ENCODE measurements around the gene PTPRD.

The PTPRD gene

DNA sequence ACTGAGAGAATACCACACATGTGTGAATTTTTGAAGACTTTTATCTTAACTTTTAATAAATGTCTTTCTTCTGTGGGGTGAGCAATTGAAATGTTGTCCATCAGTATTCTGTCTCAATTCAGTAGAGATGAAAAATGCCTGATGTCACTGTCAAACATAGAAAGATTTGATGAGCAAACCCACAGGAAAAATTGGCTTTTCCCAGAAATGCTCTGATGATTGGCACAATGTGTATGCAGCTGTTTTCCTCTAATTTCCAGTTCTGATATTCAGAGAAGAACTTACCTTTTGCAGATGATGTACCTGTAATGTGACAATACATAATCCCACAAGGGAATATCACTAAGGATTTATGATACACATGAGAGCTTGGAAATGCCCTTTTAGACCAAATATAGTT is 340.0 kb downstream of the PTPRD start:
- in situ Hi-C loops (cut with MboI; ENCODE audit: low sequenced_read_pairs), result no loop called here

DNA sequence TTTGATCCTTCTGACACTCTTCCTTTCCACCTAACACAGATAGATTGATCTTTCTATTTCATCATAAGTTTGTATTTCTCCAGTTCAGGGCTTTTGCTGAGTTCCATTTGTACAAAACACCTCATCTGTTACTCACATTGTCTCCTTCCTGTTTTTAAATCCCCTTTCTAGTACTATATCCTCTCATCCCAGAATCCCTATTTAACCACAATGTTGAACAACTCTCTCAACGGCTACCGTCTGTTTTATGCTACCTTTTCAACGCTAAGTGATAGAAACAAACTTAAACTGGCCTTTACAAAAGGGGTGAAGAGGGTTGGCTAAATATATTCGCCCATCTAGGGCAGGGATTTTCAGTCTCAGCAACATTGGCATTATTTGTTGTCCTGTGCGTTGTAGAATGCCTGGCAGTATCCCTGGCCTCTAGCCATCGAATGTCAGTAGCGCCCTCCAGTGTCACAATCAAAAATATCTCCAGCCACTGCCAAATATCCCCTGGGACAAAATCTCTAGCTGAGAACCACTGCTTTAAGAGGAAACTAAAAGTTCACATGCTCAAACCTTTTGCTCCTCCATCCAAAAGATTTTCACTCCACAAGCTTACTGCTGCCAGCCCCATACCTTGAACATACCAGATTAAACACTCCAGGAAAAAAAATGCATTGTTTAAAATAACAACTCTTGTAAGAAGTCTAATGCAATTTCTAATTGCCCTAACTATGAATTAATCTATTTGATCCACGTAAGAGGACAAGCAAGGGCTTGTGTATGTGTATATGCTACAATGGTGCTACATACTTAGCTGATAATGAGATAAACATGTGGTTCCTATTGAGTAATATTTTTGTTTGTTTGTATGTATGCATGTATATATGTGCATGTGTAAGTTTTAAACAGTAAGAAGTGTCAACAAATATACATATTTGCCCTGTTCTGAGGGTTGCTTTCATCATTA is 344.0 kb downstream of the PTPRD start:
- in situ Hi-C loops (cut with MboI; ENCODE audit: low sequenced_read_pairs), result no loop called here

DNA sequence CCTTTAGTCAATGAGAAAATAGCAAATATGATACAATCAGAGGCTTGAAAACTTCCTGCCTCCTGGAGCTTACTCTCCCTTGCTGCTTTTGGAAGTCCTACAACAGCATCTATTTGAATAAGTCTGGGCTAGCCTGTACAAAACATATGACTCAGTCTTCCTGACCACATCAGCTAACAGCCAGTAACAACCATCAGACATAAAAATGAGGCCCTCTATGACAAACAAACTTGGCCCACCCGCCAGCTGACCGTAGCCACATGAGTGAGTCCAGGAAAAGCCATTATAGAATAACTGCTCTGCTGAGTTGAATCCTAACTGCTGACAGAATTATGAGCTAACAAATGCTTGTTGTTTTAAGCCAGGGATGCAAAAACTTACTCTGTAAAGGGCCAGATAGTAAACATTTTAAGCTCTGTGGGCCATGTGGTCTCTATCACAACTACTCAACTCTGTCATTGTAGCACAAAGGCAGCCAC is 347.6 kb downstream of the PTPRD start:
- in situ Hi-C loops (cut with MboI; ENCODE audit: low sequenced_read_pairs), result no loop called here

DNA sequence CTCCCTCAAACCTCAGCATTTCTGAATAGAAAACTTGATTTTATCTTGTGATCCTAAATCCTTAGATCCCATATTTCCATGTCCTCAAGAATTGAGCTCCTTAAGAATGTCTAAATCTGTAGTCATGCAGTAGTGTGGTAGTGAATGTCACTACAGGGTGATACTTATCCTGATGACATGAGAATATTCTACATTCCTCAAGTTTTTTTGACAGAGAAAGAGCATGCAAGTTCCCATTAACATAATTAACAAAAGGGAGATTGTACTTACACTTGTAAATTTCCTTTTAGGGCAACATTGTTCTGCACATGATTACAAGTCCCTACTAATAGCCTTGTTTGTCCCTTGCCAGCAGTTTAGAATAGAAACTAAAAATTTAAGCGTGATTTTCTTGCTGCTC is 352.3 kb downstream of the PTPRD start:
- in situ Hi-C loops (cut with MboI; ENCODE audit: low sequenced_read_pairs), result no loop called here

DNA sequence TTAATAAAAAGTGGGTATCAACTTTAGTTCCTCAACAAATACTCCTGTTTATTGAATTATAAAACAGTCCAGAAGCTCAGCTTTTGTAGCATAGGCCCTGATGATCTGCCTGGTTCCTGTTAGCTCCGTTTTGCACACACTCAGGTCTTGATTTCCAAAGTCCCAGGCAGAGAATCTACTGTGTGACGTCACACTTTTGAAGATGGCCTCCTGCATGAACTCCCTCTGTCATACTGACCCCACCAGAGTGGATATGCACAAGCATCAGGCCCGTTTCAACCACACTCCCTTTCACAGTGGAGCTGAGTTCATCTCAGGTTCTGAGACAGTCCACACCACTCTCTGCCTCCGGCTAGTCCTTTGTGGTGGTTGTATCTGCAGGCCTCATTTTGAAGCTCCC is 353.1 kb downstream of the PTPRD start:
- in situ Hi-C loops (cut with MboI; ENCODE audit: low sequenced_read_pairs), result no loop called here

DNA sequence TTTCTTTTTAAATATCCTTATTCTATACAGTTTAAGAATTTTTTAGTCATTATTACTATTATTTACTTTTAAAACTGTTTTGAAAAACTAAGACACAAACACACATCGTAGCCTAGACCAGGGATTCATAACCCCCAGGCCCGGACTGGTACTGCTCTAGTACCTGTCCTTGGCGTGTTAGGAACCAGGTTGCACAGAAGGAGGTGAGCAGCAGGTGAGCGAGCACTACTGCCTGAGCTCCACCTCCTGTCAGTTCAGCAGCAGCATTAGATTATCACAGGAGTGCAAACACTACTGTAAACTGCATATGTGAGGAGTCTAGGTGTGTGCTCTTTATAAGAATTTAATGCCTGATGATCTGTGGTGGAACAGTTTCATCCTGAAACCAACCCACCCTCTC is 357.0 kb downstream of the PTPRD start:
- in situ Hi-C loops (cut with MboI; ENCODE audit: low sequenced_read_pairs), result no loop called here

DNA sequence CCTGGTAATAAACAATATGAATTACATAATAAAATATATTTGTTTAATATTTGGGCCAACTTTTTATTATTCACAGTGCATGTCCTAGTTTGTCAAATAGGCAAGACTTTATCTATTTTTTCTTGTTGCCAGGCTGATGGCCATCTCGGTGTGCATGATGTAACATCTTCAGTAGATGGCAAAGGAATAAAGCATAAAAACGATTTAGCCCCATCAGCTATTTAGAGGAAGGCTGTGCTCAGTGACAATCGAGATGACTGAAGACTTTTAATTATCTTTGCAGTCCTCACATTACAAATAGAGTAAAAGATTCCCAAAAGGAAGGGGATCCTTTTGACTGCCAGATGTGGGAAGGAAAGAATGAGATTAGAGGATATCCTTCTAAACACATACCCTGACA is 358.5 kb downstream of the PTPRD start:
- in situ Hi-C loops (cut with MboI; ENCODE audit: low sequenced_read_pairs), result no loop called here

DNA sequence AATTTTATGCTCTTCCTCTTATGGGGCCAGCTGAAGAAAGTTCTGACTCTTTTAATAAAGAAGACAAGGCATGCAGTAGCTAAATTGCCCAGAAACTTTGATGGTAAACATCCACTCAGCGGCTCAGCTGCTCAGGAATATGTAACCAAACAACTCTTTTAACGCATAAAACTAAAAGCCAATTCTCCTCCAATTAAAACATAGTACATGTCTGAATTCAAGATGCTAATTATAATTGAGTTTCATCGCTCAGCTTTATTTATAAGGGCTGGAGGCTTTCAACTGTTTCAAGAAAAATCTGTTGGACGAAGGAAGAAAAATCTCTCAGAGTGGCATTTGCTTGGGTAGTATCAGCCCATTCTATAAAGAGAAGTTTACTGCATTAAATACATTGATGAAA is 359.5 kb downstream of the PTPRD start:
- in situ Hi-C loops (cut with MboI; ENCODE audit: low sequenced_read_pairs), result no loop called here

DNA sequence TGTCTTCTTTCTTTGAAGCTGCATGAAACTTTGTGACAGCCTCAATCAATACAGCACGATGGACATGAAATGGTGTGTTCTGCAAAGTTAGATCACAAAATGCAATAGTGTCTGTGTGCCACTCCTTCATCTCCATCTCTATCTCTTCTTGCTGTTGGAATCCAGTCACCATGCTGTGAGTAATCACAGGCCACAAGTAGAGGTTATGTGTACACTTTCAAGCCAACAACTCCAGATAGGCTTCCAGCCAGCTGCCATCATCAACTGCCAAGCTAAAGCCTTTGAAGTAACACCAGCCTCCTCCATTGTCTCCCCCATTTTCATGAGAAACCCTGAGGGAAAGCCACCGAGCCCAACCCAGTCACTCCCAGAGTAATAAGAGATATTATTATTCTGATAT is 360.6 kb downstream of the PTPRD start:
- in situ Hi-C loops (cut with MboI; ENCODE audit: low sequenced_read_pairs), result no loop called here

DNA sequence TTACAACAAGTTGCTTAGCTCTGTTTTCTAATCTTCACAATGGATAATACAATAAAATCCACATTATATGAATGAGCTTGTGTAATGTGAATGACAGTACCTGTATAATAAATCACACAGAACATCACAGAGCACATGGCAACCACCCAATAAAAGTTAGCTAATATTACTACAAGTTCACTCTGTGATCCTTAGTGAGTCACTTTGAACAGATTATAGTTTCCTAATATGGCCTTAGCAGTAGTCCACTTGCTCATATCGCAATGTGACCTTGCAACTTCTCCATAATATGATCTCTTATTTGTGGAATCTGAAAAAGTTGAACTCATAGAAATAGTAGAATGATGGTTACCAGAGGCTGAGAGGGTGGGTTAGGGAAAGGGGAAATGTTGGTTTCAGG is 361.3 kb downstream of the PTPRD start:
- in situ Hi-C loops (cut with MboI; ENCODE audit: low sequenced_read_pairs), result no loop called here

DNA sequence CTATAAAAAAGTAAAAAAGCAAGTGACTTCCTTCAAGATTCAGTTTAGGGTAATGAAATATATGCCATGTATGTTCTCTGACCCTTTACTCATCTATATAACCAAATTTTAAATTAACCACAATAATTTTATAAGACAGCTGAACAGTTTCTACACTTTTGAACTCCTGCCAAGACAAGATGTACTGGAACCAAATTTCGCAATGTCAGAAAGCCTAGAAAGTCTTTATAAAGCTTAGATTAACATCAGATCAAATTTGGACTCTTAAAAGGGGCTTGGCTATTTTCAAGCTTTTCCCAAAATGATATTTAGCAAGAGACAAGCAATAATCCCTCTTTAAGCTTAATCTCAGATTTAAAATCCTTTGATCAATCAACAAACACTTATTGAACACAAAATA is 362.6 kb downstream of the PTPRD start:
- in situ Hi-C loops (cut with MboI; ENCODE audit: low sequenced_read_pairs), result no loop called here

DNA sequence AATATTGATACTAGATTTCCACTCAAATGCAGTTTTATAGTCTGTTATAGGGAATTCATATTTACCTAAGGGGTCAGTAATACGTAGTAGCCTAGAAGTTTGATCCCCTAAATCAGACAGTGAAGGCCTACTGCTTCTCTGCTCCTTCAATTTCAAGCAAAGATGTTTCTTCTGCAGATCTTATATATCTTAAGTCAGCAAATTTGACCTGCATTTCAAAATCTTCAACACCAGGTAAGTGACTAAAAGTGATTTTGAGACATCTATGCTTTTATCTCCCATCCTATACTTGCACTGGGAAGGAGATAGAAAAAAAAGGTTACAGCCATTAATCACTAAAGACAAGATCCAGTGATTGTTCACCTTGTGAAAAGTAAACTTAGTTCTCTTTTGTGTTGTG is 363.9 kb downstream of the PTPRD start:
- in situ Hi-C loops (cut with MboI; ENCODE audit: low sequenced_read_pairs), result no loop called here

DNA sequence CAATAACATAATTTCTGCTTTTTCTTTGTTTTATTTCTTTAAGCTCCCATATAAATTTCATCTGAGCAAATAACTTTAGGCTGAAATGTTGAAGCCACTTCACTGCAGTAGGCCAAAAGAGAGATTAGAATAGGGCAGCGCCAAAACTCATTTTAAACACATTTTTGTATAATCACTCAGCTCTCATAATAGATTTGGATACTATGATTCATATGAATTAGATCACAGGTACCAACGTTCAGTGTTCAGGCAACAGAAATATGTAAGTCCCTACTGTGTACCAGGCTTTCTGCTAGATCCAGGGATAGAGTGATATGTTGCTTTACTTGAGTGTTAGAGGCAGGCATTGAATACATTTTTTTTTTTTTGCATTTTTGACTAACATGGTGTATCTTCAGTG is 370.5 kb downstream of the PTPRD start:
- in situ Hi-C loops (cut with MboI; ENCODE audit: low sequenced_read_pairs), result no loop called here

DNA sequence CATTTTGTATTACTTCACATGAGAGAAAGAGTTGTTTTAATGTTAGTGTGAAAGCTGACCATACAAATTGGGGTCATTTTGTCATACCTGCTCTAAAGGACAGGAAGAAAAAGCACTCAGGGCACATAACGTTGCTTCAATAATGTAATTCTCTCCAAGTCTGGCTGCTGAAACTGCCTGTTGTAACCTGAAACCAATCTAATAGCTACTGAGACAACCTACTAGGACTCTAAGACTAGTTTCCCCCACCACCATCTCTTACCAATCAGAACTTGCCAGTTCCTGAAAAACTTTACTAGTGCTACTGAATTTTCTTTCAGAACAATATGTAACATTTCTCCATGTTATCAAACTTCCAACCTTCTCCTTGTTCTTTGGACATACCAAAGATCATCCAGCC is 374.7 kb downstream of the PTPRD start:
- in situ Hi-C loops (cut with MboI; ENCODE audit: low sequenced_read_pairs), result no loop called here

DNA sequence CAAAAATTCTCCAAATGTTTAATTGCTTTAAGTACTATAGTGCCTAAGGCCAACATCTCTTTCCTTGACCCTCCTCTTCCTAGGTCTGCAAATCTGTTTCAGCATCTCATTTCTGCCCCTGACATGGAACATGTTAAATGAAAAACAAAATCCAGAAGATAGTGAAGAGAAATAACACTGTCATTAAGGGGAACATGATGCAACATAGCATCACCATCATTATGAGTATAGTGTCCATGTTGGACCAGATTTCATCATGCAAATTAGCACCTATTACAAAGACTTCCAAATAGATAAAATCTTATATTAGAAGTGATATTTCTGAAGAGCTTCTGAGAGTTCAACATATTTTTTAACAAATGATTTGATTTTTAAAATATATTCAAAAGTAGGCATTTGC is 375.2 kb downstream of the PTPRD start:
- in situ Hi-C loops (cut with MboI; ENCODE audit: low sequenced_read_pairs), result no loop called here

DNA sequence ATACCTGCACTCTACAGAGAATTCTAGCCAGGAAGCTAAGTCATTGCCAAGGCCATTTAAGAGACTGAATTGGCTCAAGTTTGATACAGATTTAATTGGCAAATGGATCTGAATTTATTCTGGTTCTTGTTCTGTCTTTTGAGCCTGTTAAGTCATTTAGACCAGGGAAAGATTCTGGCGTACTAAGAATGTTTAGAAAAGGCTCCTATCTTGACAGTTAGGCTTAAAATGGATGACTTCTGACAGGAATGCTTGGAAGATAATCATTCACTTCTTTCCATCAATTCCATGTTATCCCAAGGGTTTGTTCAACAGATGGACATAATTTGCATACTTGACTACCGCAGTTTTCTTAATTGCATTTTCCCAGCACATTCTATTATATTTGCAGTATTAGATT is 376.6 kb downstream of the PTPRD start:
- in situ Hi-C loops (cut with MboI; ENCODE audit: low sequenced_read_pairs), result no loop called here

DNA sequence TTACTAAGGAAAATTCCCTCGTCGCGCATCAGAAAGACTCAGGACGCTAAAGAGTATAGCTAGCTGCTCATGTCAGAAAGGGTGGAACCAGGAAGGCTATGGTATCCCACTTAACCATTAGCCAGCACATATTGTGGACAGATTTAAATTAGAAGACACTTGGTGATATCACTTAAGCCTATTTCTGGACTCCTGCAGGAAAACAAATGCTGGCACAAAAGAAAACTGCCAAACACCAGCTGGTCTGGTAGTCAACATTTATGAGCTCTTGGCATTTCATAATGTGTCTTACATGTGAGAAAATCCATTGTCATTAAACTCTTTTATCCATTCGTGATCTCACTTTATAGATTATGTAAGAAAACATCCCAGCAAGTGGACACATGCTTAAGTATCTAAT is 377.4 kb downstream of the PTPRD start:
- in situ Hi-C loops (cut with MboI; ENCODE audit: low sequenced_read_pairs), result no loop called here

DNA sequence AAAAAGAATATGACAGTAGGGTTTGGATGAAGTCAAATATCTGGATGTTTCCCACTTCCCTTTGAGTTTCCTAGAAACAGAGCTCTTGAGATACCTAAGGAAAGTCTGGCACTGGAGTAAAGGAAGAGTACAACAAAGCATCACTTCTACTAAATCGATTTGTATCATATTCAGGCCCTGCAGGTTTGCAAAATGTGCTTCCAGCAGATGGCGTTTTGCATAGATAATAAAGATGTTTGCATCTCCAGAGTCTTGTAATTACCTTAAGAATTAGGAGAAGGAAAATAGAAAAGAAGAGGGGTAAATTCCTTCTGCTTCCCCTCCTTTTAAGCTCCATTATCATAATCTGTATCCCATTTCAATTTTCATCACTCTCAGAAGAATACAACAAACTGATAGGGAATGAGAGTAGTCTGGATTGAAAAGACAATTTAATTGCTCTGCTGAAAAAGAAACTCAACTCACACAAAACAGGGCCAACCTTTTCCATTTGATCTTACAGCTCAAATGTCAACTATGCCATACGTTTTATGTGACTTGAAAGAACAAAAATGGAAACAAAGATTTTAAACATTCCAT is 380.4 kb downstream of the PTPRD start:
- in situ Hi-C loops (cut with MboI; ENCODE audit: low sequenced_read_pairs), result no loop called here

DNA sequence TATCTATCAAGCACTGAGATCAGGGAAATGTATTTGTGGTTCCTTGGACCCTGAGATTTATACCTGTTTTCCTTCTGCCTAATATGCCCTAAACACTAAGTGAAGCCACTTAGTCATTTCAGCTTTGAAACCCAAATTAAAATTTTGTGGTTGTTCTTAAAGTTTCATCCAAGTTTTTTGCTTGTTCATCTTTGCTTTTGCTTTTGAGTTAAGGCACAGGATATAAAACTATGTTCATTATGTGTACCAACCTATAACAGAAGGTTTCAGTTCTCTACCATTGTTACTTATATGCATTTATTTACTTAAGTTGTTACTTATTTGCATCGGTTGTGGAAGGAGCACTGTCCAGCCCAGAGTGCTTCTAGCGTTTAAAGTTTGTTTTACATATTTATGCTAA is 382.3 kb downstream of the PTPRD start:
- in situ Hi-C loops (cut with MboI; ENCODE audit: low sequenced_read_pairs), result no loop called here

DNA sequence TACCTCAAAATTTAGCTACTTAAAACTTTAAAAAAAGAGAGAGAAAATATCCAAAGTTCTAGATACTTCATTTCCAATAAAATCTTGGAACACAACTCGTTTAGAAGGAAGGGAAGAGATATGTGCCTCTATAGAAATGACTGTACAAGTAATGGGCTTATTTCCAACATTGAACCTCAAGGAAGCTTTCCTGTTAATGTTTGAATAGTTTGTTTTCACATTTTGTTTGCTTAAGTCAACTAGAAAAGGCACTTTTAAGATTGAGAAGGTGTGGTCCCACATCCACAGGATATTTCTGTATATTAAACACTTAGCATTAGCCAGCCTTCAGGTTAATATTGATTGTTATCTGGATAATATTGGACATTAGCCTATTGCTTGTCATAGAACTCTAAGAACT is 384.7 kb downstream of the PTPRD start:
- in situ Hi-C loops (cut with MboI; ENCODE audit: low sequenced_read_pairs), result no loop called here

DNA sequence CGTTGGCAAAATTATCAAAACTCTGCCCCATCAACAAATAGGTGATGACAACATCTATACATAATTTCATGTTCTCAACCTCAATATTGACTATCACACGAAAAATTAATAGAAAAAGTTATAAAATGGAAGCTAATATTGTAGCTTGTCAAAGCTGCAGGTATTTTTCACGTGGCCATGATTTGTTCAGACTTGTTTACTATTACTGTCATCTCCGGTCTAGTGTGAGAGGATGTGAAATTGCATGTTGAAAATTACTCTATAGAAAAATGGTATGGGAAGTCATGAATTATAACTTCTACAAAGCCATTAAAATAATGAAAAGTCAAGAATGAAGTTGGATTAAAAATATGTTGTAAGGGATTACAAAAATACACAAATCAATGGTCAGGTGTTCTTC is 385.8 kb downstream of the PTPRD start:
- in situ Hi-C loops (cut with MboI; ENCODE audit: low sequenced_read_pairs), result no loop called here

DNA sequence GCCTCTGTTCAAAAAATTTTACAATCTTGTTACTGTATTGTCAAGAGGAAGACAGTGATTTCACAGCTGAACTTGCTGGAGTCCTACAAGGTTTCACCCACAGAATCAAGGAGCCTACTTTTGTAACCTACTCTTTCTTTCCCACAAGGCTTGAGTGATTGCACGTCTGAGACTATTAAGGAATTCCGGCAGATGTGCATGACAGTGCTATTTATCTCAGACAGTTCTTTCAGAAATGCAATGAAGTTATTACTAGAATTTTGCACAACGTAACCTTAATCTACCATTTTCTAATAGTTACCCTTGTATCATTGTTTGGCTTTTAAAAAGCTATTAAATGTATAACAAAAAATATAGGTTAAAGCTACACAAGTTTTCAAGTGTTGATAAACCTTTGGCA is 400.1 kb downstream of the PTPRD start:
- in situ Hi-C loops (cut with MboI; ENCODE audit: low sequenced_read_pairs), result no loop called here

DNA sequence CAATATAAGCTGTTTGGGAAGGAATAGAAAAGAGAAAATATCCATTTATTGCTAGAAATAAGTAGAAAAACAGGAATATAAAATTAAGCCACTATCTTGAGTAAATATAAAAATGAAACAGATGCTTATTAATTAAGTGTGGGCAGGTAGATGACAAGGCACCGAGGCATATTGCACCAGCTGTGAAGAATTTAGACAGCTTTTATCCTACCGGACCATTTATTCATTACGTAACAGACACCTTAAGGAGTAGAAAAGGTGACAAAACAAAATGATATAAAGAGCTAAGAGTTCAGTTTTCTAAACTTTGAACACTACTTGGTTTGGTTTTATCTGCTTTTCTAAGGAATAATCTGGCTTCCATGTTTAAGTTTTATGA is 404.1 kb downstream of the PTPRD start:
- in situ Hi-C loops (cut with MboI; ENCODE audit: low sequenced_read_pairs), result no loop called here

All from HL-60/S4 treated with phorbol 12-myristate 13-acetate at 8.2 ng/mL for 4 days and 3 days (cell line).